ENCODE data around the gene CRYBG1. TPM values are rescaled to one million over a fixed set of nuclear protein-coding genes. Genes with fewer than 3 reads are reported as not detected.

Gene CRYBG1
- total and polyA plus RNA-seq, 3 experiments from 2014 or later: 19.4 to 32.3 (median 32.3) TPM

- POLR2A ChIA-PET: no interaction called here
- H3K27me3 ChIP-seq (ENCODE audit: insufficient read depth, low read length, poor library complexity, severe bottlenecking): no peaks in the 10 kb centered on the region
- H3K27ac Mint-ChIP-seq: no peak overlapping the region
- H3K9me3 Mint-ChIP-seq: no peaks in the 10 kb centered on the region
- H3K27me3 Mint-ChIP-seq: no peaks in the 10 kb centered on the region
- H3K4me1 ChIP-seq (ENCODE audit: insufficient read depth, low read length): no peaks in the 10 kb centered on the region
- H3K27ac ChIP-seq (ENCODE audit: low read depth, low read length): no peak overlapping the region
- no peak overlapping the region for H3K4me3 ChIP-seq (ENCODE audit: low read length)
- CTCF ChIA-PET: interaction anchor here (0.6 kb wide), 1 partner anchor 394 kb away, joined by 3 read pairs; no protein-coding TSS in a partner anchor
- peaks cover 0 to 5% (median 4%) of the 10 kb centered on the region in 3 donors for H3K36me3 Mint-ChIP-seq
- no peaks in the 10 kb centered on the region for H3K36me3 ChIP-seq (ENCODE audit: insufficient read depth, low read length)
- no peaks in the 10 kb centered on the region for H3K9me3 ChIP-seq (ENCODE audit: low read length)
- H3K4me3 Mint-ChIP-seq: no peak overlapping the region
- H3K4me1 Mint-ChIP-seq: no peaks in the 10 kb centered on the region
- no peak for DNase-seq
These were observed 128.2 kb downstream of the CRYBG1 start for GRCh38 chr6:106488494-106489370.

- Histone ChIP-seq H3K9me3 (ENCODE audit: low read length) (no peaks in the 10 kb centered on the region), H3K4me3 (ENCODE audit: low read length) (no peak overlapping the region)
- POLR2A ChIA-PET: interaction anchor here (1.2 kb wide), 1 partner anchor 21 kb away, joined by 3 read pairs; no protein-coding TSS in a partner anchor
These were observed 129.5 kb downstream of the CRYBG1 start for GRCh38 chr6:106490030-106490429.

GRCh38 chr6:106490436-106490835 lies 129.9 kb downstream of the CRYBG1 start:
- no peak overlapping the region for H3K4me3 ChIP-seq (ENCODE audit: low read length)
- no peaks in the 10 kb centered on the region for H3K36me3 ChIP-seq (ENCODE audit: insufficient read depth, low read length)
- Mint-ChIP-seq H3K27me3 (no peaks in the 10 kb centered on the region), H3K36me3 (peaks cover 0 to 5% (median 4%) of the 10 kb centered on the region in 3 donors), H3K4me1 (no peaks in the 10 kb centered on the region), H3K27ac (peak overlapping the region in 1 of 8 donors; percentile 55), H3K9me3 (no peaks in the 10 kb centered on the region), H3K4me3 (no peak overlapping the region)
- H3K27me3 ChIP-seq (ENCODE audit: insufficient read depth, low read length, poor library complexity, severe bottlenecking): no peaks in the 10 kb centered on the region
- POLR2A ChIA-PET: interaction anchor here (1.2 kb wide), 1 partner anchor 21 kb away, joined by 3 read pairs; no protein-coding TSS in a partner anchor
- H3K4me1 ChIP-seq (ENCODE audit: insufficient read depth, low read length): no peaks in the 10 kb centered on the region
- DNase-seq: no peak
- CTCF ChIA-PET: no interaction called here
- H3K9me3 ChIP-seq (ENCODE audit: low read length): no peaks in the 10 kb centered on the region
- no peak overlapping the region for H3K27ac ChIP-seq (ENCODE audit: low read depth, low read length)

More at GRCh38 chr6:106490030-106490429, 129.5 kb downstream of the CRYBG1 start:
- no peak overlapping the region for H3K4me3 Mint-ChIP-seq
- no peak overlapping the region for H3K27ac Mint-ChIP-seq
- CTCF ChIA-PET: no interaction called here
- H3K27me3 Mint-ChIP-seq: no peaks in the 10 kb centered on the region
- no peaks in the 10 kb centered on the region for H3K36me3 ChIP-seq (ENCODE audit: insufficient read depth, low read length)
- H3K27ac ChIP-seq (ENCODE audit: low read depth, low read length): no peak overlapping the region
- no peaks in the 10 kb centered on the region for H3K27me3 ChIP-seq (ENCODE audit: insufficient read depth, low read length, poor library complexity, severe bottlenecking)
- no peaks in the 10 kb centered on the region for H3K4me1 ChIP-seq (ENCODE audit: insufficient read depth, low read length)
- no peak for DNase-seq
- no peaks in the 10 kb centered on the region for H3K4me1 Mint-ChIP-seq
- H3K9me3 Mint-ChIP-seq: no peaks in the 10 kb centered on the region
- peaks cover 0 to 5% (median 4%) of the 10 kb centered on the region in 3 donors for H3K36me3 Mint-ChIP-seq

GRCh38 chr6:106490974-106491373 lies 130.5 kb downstream of the CRYBG1 start:
- ChIA-PET POLR2A (interaction anchor here (1.2 kb wide), 1 partner anchor 21 kb away, joined by 3 read pairs; no protein-coding TSS in a partner anchor), CTCF (interaction anchor here (0.9 kb wide), 1 partner anchor 21 kb away, joined by 3 read pairs; no protein-coding TSS in a partner anchor)
- no peak for DNase-seq
- Histone ChIP-seq H3K27me3 (ENCODE audit: insufficient read depth, low read length, poor library complexity, severe bottlenecking) (no peaks in the 10 kb centered on the region), H3K27ac (ENCODE audit: low read depth, low read length) (no peak overlapping the region), H3K9me3 (ENCODE audit: low read length) (no peaks in the 10 kb centered on the region), H3K4me3 (ENCODE audit: low read length) (no peak overlapping the region), H3K36me3 (ENCODE audit: insufficient read depth, low read length) (no peaks in the 10 kb centered on the region), H3K4me1 (ENCODE audit: insufficient read depth, low read length) (no peaks in the 10 kb centered on the region)
- Mint-ChIP-seq H3K36me3 (peaks cover 0 to 5% (median 4%) of the 10 kb centered on the region in 3 donors), H3K9me3 (no peaks in the 10 kb centered on the region), H3K4me3 (no peak overlapping the region), H3K4me1 (no peaks in the 10 kb centered on the region), H3K27ac (no peak overlapping the region), H3K27me3 (no peaks in the 10 kb centered on the region)

GRCh38 chr6:106495014-106495413 lies 134.5 kb downstream of the CRYBG1 start:
- Mint-ChIP-seq H3K27me3 (no peaks in the 10 kb centered on the region), H3K9me3 (no peaks in the 10 kb centered on the region), H3K27ac (no peak overlapping the region), H3K36me3 (no peaks in the 10 kb centered on the region), H3K4me3 (no peak overlapping the region), H3K4me1 (no peaks in the 10 kb centered on the region)
- Histone ChIP-seq H3K4me1 (ENCODE audit: insufficient read depth, low read length) (no peaks in the 10 kb centered on the region), H3K36me3 (ENCODE audit: insufficient read depth, low read length) (no peaks in the 10 kb centered on the region), H3K4me3 (ENCODE audit: low read length) (no peak overlapping the region), H3K9me3 (ENCODE audit: low read length) (no peaks in the 10 kb centered on the region), H3K27ac (ENCODE audit: low read depth, low read length) (no peak overlapping the region), H3K27me3 (ENCODE audit: insufficient read depth, low read length, poor library complexity, severe bottlenecking) (peaks cover 4% of the 10 kb centered on the region)
- ChIA-PET POLR2A (no interaction called here), CTCF (no interaction called here)
- DNase-seq: no peak

GRCh38 chr6:106496823-106497222 lies 136.3 kb downstream of the CRYBG1 start:
- Histone ChIP-seq H3K4me1 (ENCODE audit: insufficient read depth, low read length) (no peaks in the 10 kb centered on the region), H3K27me3 (ENCODE audit: insufficient read depth, low read length, poor library complexity, severe bottlenecking) (peaks cover 4% of the 10 kb centered on the region), H3K4me3 (ENCODE audit: low read length) (no peak overlapping the region), H3K36me3 (ENCODE audit: insufficient read depth, low read length) (no peaks in the 10 kb centered on the region), H3K27ac (ENCODE audit: low read depth, low read length) (no peak overlapping the region), H3K9me3 (ENCODE audit: low read length) (no peaks in the 10 kb centered on the region)
- CTCF ChIA-PET: interaction anchor here (1.5 kb wide), 1 partner anchor 15 kb away, joined by 10 read pairs; no protein-coding TSS in a partner anchor
- Mint-ChIP-seq H3K27ac (no peak overlapping the region), H3K27me3 (no peaks in the 10 kb centered on the region), H3K36me3 (no peaks in the 10 kb centered on the region), H3K9me3 (no peaks in the 10 kb centered on the region), H3K4me3 (no peak overlapping the region), H3K4me1 (no peaks in the 10 kb centered on the region)
- POLR2A ChIA-PET: no interaction called here
- no peak for DNase-seq

GRCh38 chr6:106501960-106502371 lies 141.4 kb downstream of the CRYBG1 start:
- H3K27ac Mint-ChIP-seq: no peak overlapping the region
- Histone ChIP-seq H3K36me3 (ENCODE audit: insufficient read depth, low read length) (no peaks in the 10 kb centered on the region), H3K27ac (ENCODE audit: low read depth, low read length) (no peak overlapping the region), H3K9me3 (ENCODE audit: low read length) (no peaks in the 10 kb centered on the region), H3K4me1 (ENCODE audit: insufficient read depth, low read length) (no peaks in the 10 kb centered on the region), H3K27me3 (ENCODE audit: insufficient read depth, low read length, poor library complexity, severe bottlenecking) (peaks cover 4% of the 10 kb centered on the region), H3K4me3 (ENCODE audit: low read length) (no peak overlapping the region)
- no peaks in the 10 kb centered on the region for H3K36me3 Mint-ChIP-seq
- no peak for DNase-seq
- no peaks in the 10 kb centered on the region for H3K9me3 Mint-ChIP-seq
- CTCF ChIA-PET: interaction anchor here (1.2 kb wide), 1 partner anchor 9 kb away, joined by 3 read pairs; no protein-coding TSS in a partner anchor
- POLR2A ChIA-PET: no interaction called here
- no peaks in the 10 kb centered on the region for H3K27me3 Mint-ChIP-seq
- no peaks in the 10 kb centered on the region for H3K4me1 Mint-ChIP-seq
- peak overlapping the region in 1 of 7 donors; percentile 79 for H3K4me3 Mint-ChIP-seq

- no peaks in the 10 kb centered on the region for H3K36me3 ChIP-seq (ENCODE audit: insufficient read depth, low read length)
- no peaks in the 10 kb centered on the region for H3K4me1 ChIP-seq (ENCODE audit: insufficient read depth, low read length)
- no peaks in the 10 kb centered on the region for H3K9me3 Mint-ChIP-seq
- no peaks in the 10 kb centered on the region for H3K27me3 Mint-ChIP-seq
- no peaks in the 10 kb centered on the region for H3K9me3 ChIP-seq (ENCODE audit: low read length)
- H3K36me3 Mint-ChIP-seq: no peaks in the 10 kb centered on the region
- no peak overlapping the region for H3K27ac Mint-ChIP-seq
- no peak overlapping the region for H3K27ac ChIP-seq (ENCODE audit: low read depth, low read length)
- DNase-seq: no peak
- H3K4me1 Mint-ChIP-seq: no peaks in the 10 kb centered on the region
- no peak overlapping the region for H3K4me3 ChIP-seq (ENCODE audit: low read length)
- CTCF ChIA-PET: interaction anchor here (1.1 kb wide), 1 partner anchor 64 kb away, joined by 3 read pairs; no protein-coding TSS in a partner anchor
- peaks cover 4% of the 10 kb centered on the region for H3K27me3 ChIP-seq (ENCODE audit: insufficient read depth, low read length, poor library complexity, severe bottlenecking)
- POLR2A ChIA-PET: no interaction called here
- no peak overlapping the region for H3K4me3 Mint-ChIP-seq
These were observed 142.0 kb downstream of the CRYBG1 start for GRCh38 chr6:106502559-106502958.
